GM19463 (cell line): ENCODE measurements around the gene DDIT3.
"Not testable (repeated sequence)": the region's sequence is repeated elsewhere in the genome, so short reads cannot be mapped to it uniquely, and the experiment has no call there.

ENCODE experiments used
- ATAC-seq: cut with Tn5 transposase; IDR thresholded peaks from one replicate; pipeline ENCODE4 v1.9.1; 2021; ENCODE audit warnings: mild to moderate bottlenecking, moderate library complexity; ENCODE audit not compliant: unreplicated experiment

DDIT3 gene

GRCh38 chr12:57514246-57514645 is 6.1 kb downstream of the DDIT3 start:
- ATAC-seq: not testable (repeated sequence)

GRCh38 chr12:57513677-57514076 is 6.6 kb downstream of the DDIT3 start:
- ATAC-seq: not testable (repeated sequence)

DNA sequence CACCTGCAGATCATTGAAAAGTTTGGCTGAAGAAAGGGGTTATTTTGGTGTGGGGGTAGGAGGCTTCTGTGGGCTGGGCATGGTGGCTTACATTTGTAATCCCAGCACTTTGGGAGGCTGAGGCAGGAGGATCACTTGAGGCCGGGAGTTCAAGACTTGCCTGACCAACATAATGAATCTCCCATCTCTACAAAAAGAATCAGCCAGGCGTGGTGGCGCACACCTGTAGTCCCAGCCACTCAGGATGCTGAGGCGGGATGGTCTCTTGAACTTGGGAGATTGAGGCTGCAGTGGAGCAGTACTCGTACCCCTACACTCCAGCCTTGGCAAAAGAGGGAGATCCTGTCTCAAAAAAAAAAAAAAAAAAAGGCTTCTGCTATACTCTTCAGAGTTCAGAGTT is 7.0 kb downstream of the DDIT3 start:
- ATAC-seq: no peak

DNA sequence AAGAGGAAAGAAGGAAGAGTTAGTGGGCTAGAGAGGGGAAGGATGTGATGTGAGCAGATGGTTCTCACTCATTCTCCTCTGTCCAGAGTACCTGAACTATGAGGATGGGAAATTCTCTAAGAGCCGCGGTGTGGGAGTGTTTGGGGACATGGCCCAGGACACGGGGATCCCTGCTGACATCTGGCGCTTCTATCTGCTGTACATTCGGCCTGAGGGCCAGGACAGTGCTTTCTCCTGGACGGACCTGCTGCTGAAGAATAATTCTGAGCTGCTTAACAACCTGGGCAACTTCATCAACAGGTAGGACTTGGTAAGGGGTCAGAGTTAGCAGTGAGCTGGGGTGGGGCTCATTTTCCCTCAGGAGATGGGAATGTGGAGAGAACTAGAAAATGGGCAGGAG is 7.6 kb downstream of the DDIT3 start:
- ATAC-seq: no peak

- ATAC-seq: no peak
Observed at GRCh38 chr12:57511588-57512325, 8.6 kb downstream of the DDIT3 start.

GRCh38 chr12:57511161-57511560 is 9.2 kb downstream of the DDIT3 start:
- no peak for ATAC-seq

GRCh38 chr12:57507796-57508195 is 12.5 kb downstream of the DDIT3 start:
- ATAC-seq: not testable (repeated sequence)

- not testable (repeated sequence) for ATAC-seq
Observed at GRCh38 chr12:57506541-57506940, 13.8 kb downstream of the DDIT3 start.

GRCh38 chr12:57502311-57502969 is 17.9 kb downstream of the DDIT3 start:
- ATAC-seq: not testable (repeated sequence)

GRCh38 chr12:57500213-57500612 is 20.1 kb downstream of the DDIT3 start:
- ATAC-seq: no peak

GRCh38 chr12:57498571-57498970 is 21.7 kb downstream of the DDIT3 start:
- ATAC-seq: no peak

DNA sequence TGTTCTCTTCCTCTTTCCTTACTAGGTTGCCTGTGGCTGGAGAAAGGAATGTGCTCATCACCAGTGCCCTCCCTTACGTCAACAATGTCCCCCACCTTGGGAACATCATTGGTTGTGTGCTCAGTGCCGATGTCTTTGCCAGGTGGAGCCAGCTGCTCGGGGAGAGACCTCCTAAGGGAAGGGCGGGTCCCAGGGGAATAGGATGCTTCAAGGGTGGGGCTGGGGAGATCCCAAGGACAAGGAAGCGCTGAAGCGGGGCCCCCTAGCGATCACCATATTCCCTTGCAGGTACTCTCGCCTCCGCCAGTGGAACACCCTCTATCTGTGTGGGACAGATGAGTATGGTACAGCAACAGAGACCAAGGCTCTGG is 22.2 kb downstream of the DDIT3 start:
- ATAC-seq: no peak

DNA sequence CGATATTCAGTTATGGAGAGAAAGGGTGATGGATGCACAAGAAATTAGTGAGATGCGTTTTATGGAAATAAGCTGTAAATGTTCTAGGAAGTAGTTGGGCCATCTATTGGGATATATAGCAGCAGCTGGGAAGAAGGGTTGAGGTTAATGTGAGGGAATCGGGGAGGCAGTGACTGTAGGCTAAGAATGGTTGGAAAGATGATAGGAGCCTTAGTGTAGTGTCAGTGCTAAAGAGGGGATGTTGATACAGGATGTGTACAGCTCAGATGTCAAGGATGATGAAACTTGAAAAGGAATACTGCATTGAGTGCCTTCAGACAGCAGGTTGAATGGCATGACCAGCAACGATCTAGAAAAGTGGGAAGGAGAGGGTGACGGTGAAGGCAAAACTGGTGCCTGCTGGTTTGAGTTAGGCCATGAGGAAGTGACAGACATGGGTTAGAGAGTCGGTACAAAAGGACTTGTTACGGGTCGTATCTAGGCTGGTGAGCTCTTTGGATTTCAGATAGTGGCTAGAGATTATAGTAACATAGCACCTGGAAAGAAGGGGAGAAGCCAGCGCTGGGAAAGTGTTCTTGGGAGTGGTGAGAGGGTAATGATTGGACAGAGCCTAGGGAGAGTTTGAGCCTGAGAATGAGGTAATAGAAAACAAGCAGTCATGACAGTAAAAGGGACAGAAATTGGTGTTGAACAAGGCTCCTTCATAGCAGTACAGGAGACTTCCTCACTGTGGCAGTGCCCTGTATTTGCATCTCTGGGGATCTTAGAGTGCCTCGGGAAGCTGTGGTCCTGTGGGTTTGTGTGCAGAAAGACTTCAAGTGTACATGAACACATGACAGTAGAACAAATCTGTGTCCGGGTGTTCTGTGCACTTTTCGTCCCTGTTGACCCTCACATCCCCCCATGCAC is 22.8 kb downstream of the DDIT3 start:
- no peak for ATAC-seq

DNA sequence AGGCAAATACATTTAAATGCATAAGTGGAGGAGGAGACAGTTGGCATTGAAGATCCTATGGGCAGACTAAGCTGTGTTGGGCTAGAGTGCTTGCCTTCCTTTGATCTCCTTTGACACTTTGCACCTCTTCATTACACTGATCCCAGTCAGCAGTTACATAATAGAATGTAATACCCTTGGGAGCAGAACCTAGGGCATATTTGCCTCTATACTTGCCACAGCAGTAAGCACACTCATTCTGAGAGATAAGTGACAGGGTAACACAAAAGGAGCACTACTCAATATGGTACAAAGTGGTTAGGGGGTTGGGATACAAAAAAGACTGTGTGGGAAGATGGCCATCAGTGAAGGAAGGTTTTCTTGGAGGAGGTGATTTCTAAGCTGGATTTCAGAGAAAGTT is 23.5 kb downstream of the DDIT3 start:
- no peak for ATAC-seq

DNA sequence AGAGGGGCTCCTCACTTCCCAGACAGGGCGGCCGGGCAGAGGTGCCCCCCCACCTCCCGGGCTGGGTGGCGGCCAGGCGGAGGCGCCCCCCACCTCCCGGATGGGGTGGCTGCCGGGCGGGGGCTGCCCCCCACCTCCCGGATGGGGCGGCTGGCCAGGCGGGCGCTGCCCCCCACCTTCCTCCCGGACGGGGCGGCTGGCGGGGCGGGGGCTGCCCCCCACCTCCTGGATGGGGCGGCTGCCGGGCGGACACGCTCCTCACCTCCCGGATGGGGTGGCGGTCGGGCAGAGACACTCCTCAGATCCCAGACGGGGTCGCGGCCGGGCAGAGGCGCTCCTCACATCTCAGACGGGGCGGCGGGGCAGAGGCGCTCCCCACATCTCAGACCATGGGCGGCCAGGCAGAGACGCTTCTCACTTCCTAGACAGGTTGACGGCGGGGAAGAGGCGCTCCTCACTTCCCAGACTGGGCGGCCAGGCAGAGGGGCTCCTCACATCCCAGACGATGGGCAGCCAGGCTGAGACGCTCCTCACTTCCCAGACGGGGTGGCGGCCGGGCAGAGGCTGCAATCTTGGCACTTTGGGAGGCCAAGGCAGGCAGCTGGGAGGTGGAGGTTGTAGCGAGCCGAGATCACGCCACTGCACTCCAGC is 25.1 kb downstream of the DDIT3 start:
- ATAC-seq: not testable (repeated sequence)

DNA sequence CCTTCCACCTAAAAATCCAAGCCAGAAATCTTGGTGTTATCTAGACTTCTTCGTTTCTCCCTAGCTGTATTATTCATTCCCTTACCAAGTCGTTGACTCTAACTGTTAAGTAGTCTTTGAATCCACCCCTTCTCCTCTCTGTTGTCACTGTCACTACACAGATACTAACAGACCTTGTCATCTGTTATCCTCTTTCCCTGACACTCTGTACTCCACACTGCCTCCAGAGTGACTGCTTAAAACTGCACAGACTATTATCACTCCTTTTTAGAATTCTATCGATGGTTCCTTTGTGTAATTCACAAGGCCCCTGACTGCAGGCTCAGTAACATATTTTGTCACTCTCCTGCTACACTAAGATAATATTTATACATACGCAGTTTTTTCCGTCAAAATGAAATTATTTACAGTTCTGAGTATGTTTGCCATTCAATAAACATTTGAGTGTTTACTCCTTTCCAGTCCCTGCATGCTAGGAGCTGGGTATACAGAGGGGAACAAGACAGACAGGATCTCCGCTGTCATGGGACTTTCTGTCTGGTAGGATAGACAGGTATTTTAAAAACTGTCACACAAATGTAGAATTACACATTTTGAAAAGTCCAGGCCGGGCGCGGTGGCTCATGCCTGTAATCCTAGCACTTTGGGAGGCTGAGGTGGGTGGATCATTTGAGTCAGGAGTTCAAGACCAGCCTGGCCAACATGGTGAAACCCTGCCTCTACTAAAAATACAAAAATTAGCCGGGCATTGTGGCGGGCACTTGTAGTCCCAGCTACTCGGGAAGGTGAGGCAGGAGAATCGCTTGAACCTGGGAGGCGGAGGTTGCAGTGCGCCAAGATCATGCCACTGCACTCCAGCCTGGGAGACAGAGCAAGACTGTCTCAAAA is 28.7 kb downstream of the DDIT3 start:
- ATAC-seq: no peak

- no peak for ATAC-seq
Observed at GRCh38 chr12:57490126-57490525, 30.2 kb downstream of the DDIT3 start.

- no peak for ATAC-seq
Observed at GRCh38 chr12:57489157-57489641, 31.1 kb downstream of the DDIT3 start.

- ATAC-seq: no peak
Observed at GRCh38 chr12:57488402-57489156, 31.7 kb downstream of the DDIT3 start.
